Measurements from ENCODE around the gene DNAJC10. TPM values are rescaled to one million over a fixed set of nuclear protein-coding genes. Genes with fewer than 3 reads are reported as not detected.

DNAJC10 gene
- total and polyA plus RNA-seq, 10 of the 15 experiments (the other 5 are each of a cell fraction or from before 2014, with no cell fraction given), result 9.1 to 67.9 (median 38.2) TPM

GRCh38 chr2:182824056-182824766 is 108.2 kb downstream of the DNAJC10 start:
- ATAC-seq, result no peak
- Histone ChIP-seq H3K27ac (ENCODE audit: control insufficient read depth, insufficient read depth) (no peak overlapping the region), H3K4me3 (no peak overlapping the region), H2AFZ (ENCODE audit: control insufficient read depth, low read depth, low read length) (no peak overlapping the region), H3K9me3 (replicated peaks; ENCODE audit: control insufficient read depth, insufficient read depth, low read length) (no peaks in the 10 kb centered on the region), H3K4me1 (ENCODE audit: control insufficient read depth, insufficient read depth, low read length) (no peaks in the 10 kb centered on the region), H4K20me1 (ENCODE audit: control insufficient read depth, insufficient read depth) (no peaks in the 10 kb centered on the region), H3K27me3 (replicated peaks in 1 of 2; ENCODE audit: control insufficient read depth in 2 of 2, insufficient read depth in 2 of 2, low read length in 1 of 2) (0 out of 4 replicates have a peak, but pooled peaks cover 0 to 2% of the 10 kb centered on the region in 2 experiments), H3K36me3 (ENCODE audit: control insufficient read depth in 2 of 2, insufficient read depth in 2 of 2, low read length in 1 of 2) (no peaks in the 10 kb centered on the region), H3K9ac (ENCODE audit: control insufficient read depth, insufficient read depth, low read length) (no peak overlapping the region), H3K4me2 (ENCODE audit: control insufficient read depth, insufficient read depth) (no peak overlapping the region), H3K79me2 (ENCODE audit: control insufficient read depth, insufficient read depth, low read length) (no peaks in the 10 kb centered on the region)
- whole genome bisulfite sequencing (ENCODE audit: insufficient coverage, insufficient replicate concordance, low lambda C conversion rate, missing lambda C conversion rate), result 17% methylated on average over 5 of the region's 5 CpGs
- SMC1A ChIA-PET (ENCODE audit: uncharacterized antibody, unreplicated experiment), result no interaction called here
- RAD21 ChIA-PET (ENCODE audit: unreplicated experiment), result no interaction called here
- no peak for DNase-seq (ENCODE audit: low read depth, low spot score)
- TF ChIP-seq CUX1 (IDR thresholded peaks at IDR 0.05; ENCODE audit: insufficient replicate concordance, low read depth, low read length), result no peak
- TF ChIP-seq FOS (IDR thresholded peaks at IDR 0.05; ENCODE audit: borderline replicate concordance, extremely low read depth, insufficient read length), result no peak
- no peak for TF ChIP-seq MTA3 (IDR thresholded peaks at IDR 0.05; ENCODE audit: borderline replicate concordance, low read length)
- TF ChIP-seq CREB1 (IDR thresholded peaks at IDR 0.05; ENCODE audit: low read depth), result no peak
- TF ChIP-seq NR2F1 (conservative IDR thresholded peaks at IDR 0.05), result no peak
- TF ChIP-seq NR2C2 (IDR thresholded peaks at IDR 0.05; ENCODE audit: borderline replicate concordance, control insufficient read depth, insufficient read length, low read depth), result no peak
- TF ChIP-seq IKZF2 (IDR thresholded peaks at IDR 0.05), result no peak
- TF ChIP-seq SUPT20H (IDR thresholded peaks at IDR 0.05; ENCODE audit: borderline replicate concordance, control insufficient read depth, low read depth, low read length), result no peak
- TF ChIP-seq, protein P1, sequence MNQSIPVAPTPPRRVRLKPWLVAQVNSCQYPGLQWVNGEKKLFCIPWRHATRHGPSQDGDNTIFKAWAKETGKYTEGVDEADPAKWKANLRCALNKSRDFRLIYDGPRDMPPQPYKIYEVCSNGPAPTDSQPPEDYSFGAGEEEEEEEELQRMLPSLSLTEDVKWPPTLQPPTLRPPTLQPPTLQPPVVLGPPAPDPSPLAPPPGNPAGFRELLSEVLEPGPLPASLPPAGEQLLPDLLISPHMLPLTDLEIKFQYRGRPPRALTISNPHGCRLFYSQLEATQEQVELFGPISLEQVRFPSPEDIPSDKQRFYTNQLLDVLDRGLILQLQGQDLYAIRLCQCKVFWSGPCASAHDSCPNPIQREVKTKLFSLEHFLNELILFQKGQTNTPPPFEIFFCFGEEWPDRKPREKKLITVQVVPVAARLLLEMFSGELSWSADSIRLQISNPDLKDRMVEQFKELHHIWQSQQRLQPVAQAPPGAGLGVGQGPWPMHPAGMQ (IDR thresholded peaks at IDR 0.05; ENCODE audit: borderline replicate concordance), result no peak
- no peak for TF ChIP-seq KLF5 (IDR thresholded peaks at IDR 0.05; ENCODE audit: partially characterized antibody)
- no peak for TF ChIP-seq REST (IDR thresholded peaks at IDR 0.05; ENCODE audit: low read depth, low read length)
- intact Hi-C loops (cut with micrococcal nuclease; ENCODE audit: unreplicated experiment) (no loop called here), in situ Hi-C loops (cut with MboI) (no loop called here)
- no TSS peak for BruUV-seq (replicated peaks)
- FAIRE-seq, result no peak
- CTCF ChIA-PET, result interaction anchor here (0.6 to 1.3 kb wide), 2 partner anchors 156 to 279 kb away, joined by 3 to 4 read pairs; no protein-coding TSS in a partner anchor
- POLR2A ChIA-PET, result no interaction called here

Data from GM12878 (cell line).